ENCODE data around the gene IFNA6. TPM values are rescaled to one million over a fixed set of nuclear protein-coding genes. Genes with fewer than 3 reads are reported as not detected.

The IFNA6 gene
- total RNA-seq, 2 experiments from 2014 or later: not detected

- CTCF ChIA-PET (ENCODE audit: unreplicated experiment): no interaction called here
- no TSS peak for BruUV-seq (replicated peaks)
- Histone ChIP-seq H3K36me3 (ENCODE audit: insufficient read depth, low read length) (no peaks in the 10 kb centered on the region), H4K20me1 (ENCODE audit: insufficient read depth, low read length) (no peaks in the 10 kb centered on the region), H3K9me3 (ENCODE audit: low read length) (no peaks in the 10 kb centered on the region), H3K9me2 (ENCODE audit: insufficient read depth, low read length) (no peaks in the 10 kb centered on the region), H3K27ac (ENCODE audit: low read depth, low read length, poor library complexity, severe bottlenecking) (no peak overlapping the region), H3K4me3 (ENCODE audit: low read depth, low read length, poor library complexity, severe bottlenecking) (no peak overlapping the region), H3K4me2 (ENCODE audit: low read length) (no peak overlapping the region), H3K4me1 (ENCODE audit: insufficient read depth, low read length, poor library complexity, severe bottlenecking) (no peaks in the 10 kb centered on the region), H2AFZ (ENCODE audit: low read length) (no peak overlapping the region), H3K79me2 (ENCODE audit: insufficient read depth, low read depth, low read length) (no peaks in the 10 kb centered on the region)
- TF ChIP-seq CTCF (conservative IDR thresholded peaks at IDR 0.05; ENCODE audit: low read length) (no peak), EZH2phosphoT487 (IDR thresholded peaks at IDR 0.05; ENCODE audit: borderline replicate concordance, low read depth, low read length) (no peak)
- DNase-seq (ENCODE audit: low spot score): no peak
- intact Hi-C loops (cut with micrococcal nuclease; ENCODE audit: unreplicated experiment): no loop called here
- POLR2A ChIA-PET: no interaction called here
These were observed 48.3 kb upstream of the IFNA6 start for GRCh38 chr9:21398955-21399489.

GRCh38 chr9:21395778-21396717 lies 45.4 kb upstream of the IFNA6 start:
- Histone ChIP-seq H3K27ac (ENCODE audit: low read depth, low read length, poor library complexity, severe bottlenecking) (no peak overlapping the region), H3K4me2 (ENCODE audit: low read length) (no peak overlapping the region), H3K9me3 (ENCODE audit: low read length) (no peaks in the 10 kb centered on the region), H4K20me1 (ENCODE audit: insufficient read depth, low read length) (no peaks in the 10 kb centered on the region), H3K4me1 (ENCODE audit: insufficient read depth, low read length, poor library complexity, severe bottlenecking) (no peaks in the 10 kb centered on the region), H3K79me2 (ENCODE audit: insufficient read depth, low read depth, low read length) (no peaks in the 10 kb centered on the region), H2AFZ (ENCODE audit: low read length) (no peak overlapping the region), H3K4me3 (ENCODE audit: low read depth, low read length, poor library complexity, severe bottlenecking) (no peak overlapping the region), H3K9me2 (ENCODE audit: insufficient read depth, low read length) (no peaks in the 10 kb centered on the region), H3K36me3 (ENCODE audit: insufficient read depth, low read length) (no peaks in the 10 kb centered on the region)
- no peak for TF ChIP-seq EZH2phosphoT487 (IDR thresholded peaks at IDR 0.05; ENCODE audit: borderline replicate concordance, low read depth, low read length)
- peak; percentile 82 for TF ChIP-seq CTCF (conservative IDR thresholded peaks at IDR 0.05; ENCODE audit: low read length)
- no TSS peak for BruUV-seq (replicated peaks)
- ChIA-PET CTCF (ENCODE audit: unreplicated experiment) (interaction anchor here (0.6 to 1.4 kb wide), 3 partner anchors 70 to 78 kb away, joined by 3 to 4 read pairs (median 4); no protein-coding TSS in a partner anchor), POLR2A (interaction anchor here (0.6 kb wide), 1 partner anchor 77 kb away, joined by 5 read pairs; no protein-coding TSS in a partner anchor)
- DNase-seq (ENCODE audit: low spot score): peak; percentile 32
- intact Hi-C loops (cut with micrococcal nuclease; ENCODE audit: unreplicated experiment): loop anchor here (1.0 kb wide), 2 partner anchors 70 to 78 kb away; no protein-coding TSS in a partner anchor

Measured in OCI-LY7 (cell line).